H9 (cell line): ENCODE measurements around the gene COL5A2. TPM values are rescaled to one million over a fixed set of nuclear protein-coding genes. Genes with fewer than 3 reads are reported as not detected.

Source experiments
- DNase-seq: peaks from one replicate; pipeline ENCODE4 v3.0.0-alpha.2; 2017
- H2AFZ ChIP-seq: one replicate; pipeline ENCODE4 v1.6.1; 2013; ENCODE audit warnings: mild to moderate bottlenecking, low read length, control low read depth, moderate library complexity
- H2AK5ac ChIP-seq: 2 replicates; pipeline ENCODE4 v1.6.1; 2013; ENCODE audit warnings: low read length, control low read depth, mixed read lengths; ENCODE audit not compliant: insufficient read length
- H2BK120ac ChIP-seq: one replicate; pipeline ENCODE4 v1.6.1; 2013; ENCODE audit warnings: low read depth, mild to moderate bottlenecking, low read length, control low read depth, inconsistent platforms; ENCODE audit not compliant: poor library complexity, severe bottlenecking
- H2BK12ac ChIP-seq: 2 replicates; pipeline ENCODE4 v1.6.1; 2013; ENCODE audit warnings: low read length, control low read depth, mixed read lengths, low read depth; ENCODE audit not compliant: insufficient read length
- H2BK15ac ChIP-seq: 2 replicates; pipeline ENCODE4 v1.6.1; 2013; ENCODE audit warnings: low read depth, low read length, control low read depth
- H2BK20ac ChIP-seq: one replicate; pipeline ENCODE4 v1.6.1; 2013; ENCODE audit warnings: low read depth, mild to moderate bottlenecking, low read length, control low read depth, inconsistent platforms; ENCODE audit not compliant: poor library complexity, severe bottlenecking
- H2BK5ac ChIP-seq: 2 replicates; pipeline ENCODE4 v1.6.1; 2013; ENCODE audit warnings: low read length, control low read depth, mixed read lengths; ENCODE audit not compliant: insufficient read length
- H3K14ac ChIP-seq: 2 replicates; pipeline ENCODE4 v1.6.1; 2013; ENCODE audit warnings: low read length, control low read depth; ENCODE audit not compliant: insufficient read depth
- H3K18ac ChIP-seq: 2 replicates; pipeline ENCODE4 v1.6.1; 2013; ENCODE audit warnings: low read depth, mild to moderate bottlenecking, mixed read lengths, low read length, control low read depth; ENCODE audit not compliant: insufficient read length
- H3K23ac ChIP-seq: 2 replicates; pipeline ENCODE4 v1.6.1; 2013; ENCODE audit warnings: low read length, control low read depth, mixed read lengths, low read depth; ENCODE audit not compliant: insufficient read length
- H3K23me2 ChIP-seq: 2 replicates; pipeline ENCODE4 v1.6.1; 2013; ENCODE audit warnings: low read depth, mild to moderate bottlenecking, mixed read lengths, low read length, control low read depth; ENCODE audit not compliant: insufficient read length, poor library complexity, severe bottlenecking
- H3K27ac ChIP-seq: 2 replicates; pipeline ENCODE4 v1.5.1; 2013; ENCODE audit warnings: low read length, control low read depth, mixed read lengths, low read depth; ENCODE audit not compliant: insufficient read length
- H3K27me3 ChIP-seq: 2 replicates; pipeline ENCODE4 v1.6.1; 2013; ENCODE audit warnings: low read length, control low read depth, inconsistent platforms; ENCODE audit not compliant: insufficient read depth
- H3K4ac ChIP-seq: 2 replicates; pipeline ENCODE4 v1.6.1; 2013; ENCODE audit warnings: low read depth, mild to moderate bottlenecking, control low read depth, inconsistent platforms, low read length, moderate library complexity
- H3K4me1 ChIP-seq: 2 replicates; pipeline ENCODE4 v1.6.1; 2013; ENCODE audit warnings: low read length, control low read depth, inconsistent platforms; ENCODE audit not compliant: insufficient read depth
- H3K4me2 ChIP-seq: 2 replicates; pipeline ENCODE4 v1.6.1; 2013; ENCODE audit warnings: low read length, control low read depth, mixed read lengths; ENCODE audit not compliant: insufficient read length, insufficient read depth
- H3K56ac ChIP-seq: 2 replicates; pipeline ENCODE4 v1.6.1; 2013; ENCODE audit warnings: low read depth, mild to moderate bottlenecking, mixed read lengths, low read length, control low read depth; ENCODE audit not compliant: insufficient read length
- H3K79me1 ChIP-seq: 2 replicates; pipeline ENCODE4 v1.6.1; 2013; ENCODE audit warnings: low read depth, mild to moderate bottlenecking, moderate library complexity, low read length, control low read depth, inconsistent platforms; ENCODE audit not compliant: insufficient read depth, poor library complexity, severe bottlenecking
- H3K79me2 ChIP-seq: 2 replicates; pipeline ENCODE4 v1.6.1; 2013; ENCODE audit warnings: low read length, control low read depth, inconsistent platforms; ENCODE audit not compliant: insufficient read depth
- H3K9ac ChIP-seq: 2 replicates; pipeline ENCODE4 v1.6.1; 2013; ENCODE audit warnings: low read length, control low read depth, mixed read lengths; ENCODE audit not compliant: insufficient read length; ENCODE audit errors: extremely low read depth
- H3K9me3 ChIP-seq: one replicate; pipeline ENCODE4 v1.6.1; 2013; ENCODE audit warnings: low read depth, low read length, inconsistent platforms; ENCODE audit not compliant: control insufficient read depth
- H3T11ph ChIP-seq: one replicate; pipeline ENCODE4 v1.6.1; 2013; ENCODE audit warnings: mild to moderate bottlenecking, low read length, control low read depth, inconsistent platforms
- H4K20me1 ChIP-seq: one replicate; pipeline ENCODE4 v1.6.1; 2013; ENCODE audit not compliant: control insufficient read depth, insufficient read length, insufficient read depth
- H4K5ac ChIP-seq: 2 replicates; pipeline ENCODE4 v1.6.1; 2013; ENCODE audit warnings: low read depth, mild to moderate bottlenecking, mixed read lengths, low read length, control low read depth; ENCODE audit not compliant: insufficient read length
- H4K8ac ChIP-seq: replicated peaks from 2 replicates; pipeline ENCODE4 v1.6.1; 2013; ENCODE audit warnings: low read length, control low read depth, mixed read lengths, low read depth; ENCODE audit not compliant: insufficient read length
- H4K91ac ChIP-seq: 2 replicates; pipeline ENCODE4 v1.6.1; 2013; ENCODE audit warnings: low read depth, mild to moderate bottlenecking, moderate library complexity, mixed read lengths, low read length, control low read depth; ENCODE audit not compliant: insufficient read length
- H3K27ac Mint-ChIP-seq, 3 experiments: 2 replicates in 2 of 3; 3 replicates in 1 of 3; pipeline ENCODE4 v1.8.0; 2020 to 2021; ENCODE audit warnings: mixed read lengths in 3 of 3, mild to moderate bottlenecking in 1 of 3, moderate library complexity in 1 of 3
- H3K27me3 Mint-ChIP-seq: 2 replicates; pipeline ENCODE4 v1.8.0; 2021; ENCODE audit warnings: low read depth, mild to moderate bottlenecking, moderate library complexity, mixed read lengths
- H3K36me3 Mint-ChIP-seq, 3 experiments: 2 replicates in 2 of 3; 3 replicates in 1 of 3; pipeline ENCODE4 v1.8.0; 2020 to 2021; ENCODE audit warnings: low read depth in 3 of 3, mixed read lengths in 3 of 3; ENCODE audit not compliant: insufficient read depth in 1 of 3
- H3K4me1 Mint-ChIP-seq, 2 experiments: 2 replicates each; pipeline ENCODE4 v1.8.0; 2020; ENCODE audit warnings: mixed read lengths in 2 of 2
- H3K4me3 Mint-ChIP-seq, 2 experiments: 2 replicates in 1 of 2; 3 replicates in 1 of 2; pipeline ENCODE4 v1.8.0; 2020 to 2021; ENCODE audit warnings: mild to moderate bottlenecking in 2 of 2, mixed read lengths in 2 of 2, moderate library complexity in 1 of 2
- H3K9me3 Mint-ChIP-seq, 2 experiments: 2 replicates in 1 of 2; 3 replicates in 1 of 2; pipeline ENCODE4 v1.8.0; 2020; ENCODE audit warnings: mild to moderate bottlenecking in 2 of 2, mixed read lengths in 2 of 2, moderate library complexity in 1 of 2
- CTCF ChIP-seq: fragments of 200-600 bp; sonication (generic); conservative IDR thresholded peaks from 3 replicates; pipeline ENCODE4 v1.8.0; 2021; ENCODE audit warnings: antibody characterized with exemption, mild to moderate bottlenecking
- WGBS: extraction: QIAGEN DNeasy Blood & Tissue Kit; methylation state at CpG from one replicate; pipeline ENCODE4 v1.1.7; 2013; ENCODE audit warnings: missing lambda C conversion rate, low lambda C conversion rate, mixed read lengths; ENCODE audit not compliant: insufficient read length; ENCODE audit errors: extremely low coverage; 5-methylcytosine and 5-hydroxymethylcytosine counted together
- total RNA-seq: library from RNA; stranded (reverse); gene quantifications from 2 replicates; pipeline ENCODE4 v1.2.1, GENCODE V29; 2021

The COL5A2 gene
- total RNA-seq, 1 experiment from 2014 or later = 10.5 TPM

GRCh38 chr2:189020179-189020578, 159.4 kb downstream of the COL5A2 start:
- no peaks in the 10 kb centered on the region for H3K79me2 ChIP-seq
- no peak overlapping the region for H3K4me2 ChIP-seq
- no peak overlapping the region for H3K27ac Mint-ChIP-seq
- H3K27ac ChIP-seq = no peak overlapping the region
- no peaks in the 10 kb centered on the region for H3K27me3 ChIP-seq
- no peak for DNase-seq
- H2BK15ac ChIP-seq = no peak overlapping the region
- H2BK20ac ChIP-seq = no peak overlapping the region
- no peak overlapping the region for H3K18ac ChIP-seq
- H3K79me1 ChIP-seq = no peaks in the 10 kb centered on the region
- no peak overlapping the region for H3K56ac ChIP-seq
- no peak overlapping the region for H3K23ac ChIP-seq
- H3K4me3 Mint-ChIP-seq = no peak overlapping the region
- no peaks in the 10 kb centered on the region for H3K4me1 ChIP-seq
- H3K4me1 Mint-ChIP-seq = peaks cover 9 to 11% of the 10 kb centered on the region in 2 experiments
- no peaks in the 10 kb centered on the region for H3K23me2 ChIP-seq
- no peak overlapping the region for H3K9ac ChIP-seq
- H3T11ph ChIP-seq = no peak overlapping the region
- no peaks in the 10 kb centered on the region for H3K36me3 Mint-ChIP-seq
- no peak overlapping the region for H4K91ac ChIP-seq
- H3K14ac ChIP-seq = no peak overlapping the region
- no peaks in the 10 kb centered on the region for H3K27me3 Mint-ChIP-seq
- H2BK120ac ChIP-seq = no peak overlapping the region
- TF ChIP-seq CTCF = no peak
- H2AFZ ChIP-seq = no peak overlapping the region
- no peak overlapping the region for H2BK12ac ChIP-seq
- WGBS = no CpG with 5 or more reads among the region's 1 CpG
- H3K9me3 ChIP-seq = no peaks in the 10 kb centered on the region
- H3K4ac ChIP-seq = no peak overlapping the region
- no peak overlapping the region for H2AK5ac ChIP-seq
- H3K9me3 Mint-ChIP-seq = no peaks in the 10 kb centered on the region
- H4K8ac ChIP-seq = no peak overlapping the region
- H4K5ac ChIP-seq = no peak overlapping the region
- H2BK5ac ChIP-seq = no peak overlapping the region
- no peaks in the 10 kb centered on the region for H4K20me1 ChIP-seq
